ENCODE measurements around the gene SETDB1.

The SETDB1 gene

DNA sequence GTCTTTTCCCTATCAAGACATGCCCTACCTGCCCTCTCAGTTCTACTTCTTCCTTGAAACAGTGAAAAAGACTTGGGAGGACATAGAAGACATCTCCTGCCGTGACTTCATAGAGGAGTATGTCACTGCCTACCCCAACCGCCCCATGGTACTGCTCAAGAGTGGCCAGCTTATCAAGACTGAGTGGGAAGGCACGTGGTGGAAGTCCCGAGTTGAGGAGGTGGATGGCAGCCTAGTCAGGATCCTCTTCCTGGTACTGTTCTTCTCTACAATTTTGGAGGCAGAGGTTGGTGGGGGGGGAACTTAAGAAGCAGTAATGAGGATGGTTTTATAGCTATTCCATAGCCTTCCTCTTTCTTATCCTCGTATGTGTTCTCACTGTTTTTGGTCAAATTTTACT lies 18.7 kb downstream of the SETDB1 start:
- no peak for DNase-seq

DNA sequence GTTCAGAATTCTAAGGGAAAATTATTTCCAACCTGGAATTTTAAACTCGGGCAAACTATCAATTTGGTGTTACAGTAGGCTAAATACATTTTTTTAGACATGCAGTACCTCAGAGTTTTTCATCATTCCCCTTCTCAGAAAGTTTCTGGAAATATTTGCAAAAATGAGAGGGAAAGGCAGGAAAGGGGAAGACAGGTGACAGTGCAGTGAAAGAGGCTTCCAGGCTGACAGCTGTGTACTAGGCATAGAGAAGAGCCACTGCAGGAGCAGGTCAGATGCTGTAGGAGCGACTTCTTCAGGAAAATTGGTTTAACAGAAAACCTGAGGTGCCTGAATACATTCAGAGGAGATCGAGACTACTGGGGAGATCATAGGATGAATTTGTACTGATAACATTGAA lies 28.5 kb downstream of the SETDB1 start:
- DNase-seq: no peak

DNA sequence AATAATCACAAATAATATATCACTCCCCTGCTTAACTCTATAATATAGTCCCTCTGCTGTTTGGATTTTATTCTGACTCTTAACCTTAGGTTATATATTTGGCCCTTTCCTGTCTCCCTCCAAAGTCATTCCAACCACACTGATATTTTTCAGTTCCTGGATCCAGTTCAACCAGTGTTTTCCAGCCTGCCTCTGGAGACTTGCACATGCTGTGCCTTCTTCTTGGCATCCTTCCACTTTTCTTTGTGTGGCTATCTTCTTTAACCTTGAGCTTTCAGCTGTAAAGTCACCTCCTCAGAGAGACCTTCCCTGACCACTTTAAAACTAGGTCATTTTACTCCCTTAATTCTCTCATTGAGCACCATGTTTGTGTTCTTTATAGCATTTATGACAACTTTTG lies 29.1 kb downstream of the SETDB1 start:
- DNase-seq: no peak

DNA sequence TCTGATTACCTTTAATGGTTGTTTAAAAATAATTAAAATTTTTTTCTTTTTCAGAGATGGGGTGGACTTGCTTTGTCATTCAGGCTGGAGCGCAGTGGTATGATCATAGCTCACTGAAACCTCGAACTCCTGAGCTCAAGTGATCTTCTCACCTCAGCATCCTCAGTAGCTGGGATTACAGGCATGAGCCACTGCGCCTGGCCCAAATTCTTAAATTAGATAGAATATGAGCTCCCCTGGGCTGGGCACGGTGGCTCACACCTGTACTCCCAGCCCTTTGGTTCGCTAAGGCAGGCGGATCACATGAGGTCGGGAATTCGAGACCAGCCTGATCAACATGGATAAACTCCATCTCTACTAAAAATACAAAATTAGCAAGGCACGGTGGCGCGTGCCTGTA lies 31.5 kb downstream of the SETDB1 start:
- no peak for DNase-seq

DNA sequence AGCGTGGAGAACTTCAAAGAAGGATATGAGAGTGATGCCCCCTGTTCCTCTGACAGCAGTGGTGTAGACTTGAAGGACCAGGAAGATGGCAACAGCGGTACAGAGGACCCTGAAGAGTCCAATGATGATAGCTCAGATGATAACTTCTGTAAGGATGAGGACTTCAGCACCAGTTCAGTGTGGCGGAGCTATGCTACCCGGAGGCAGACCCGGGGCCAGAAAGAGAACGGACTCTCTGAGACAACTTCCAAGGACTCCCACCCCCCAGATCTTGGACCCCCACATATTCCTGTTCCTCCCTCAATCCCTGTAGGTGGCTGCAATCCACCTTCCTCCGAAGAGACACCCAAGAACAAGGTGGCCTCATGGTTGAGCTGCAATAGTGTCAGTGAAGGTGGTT lies 34.5 kb downstream of the SETDB1 start:
- no peak for DNase-seq

DNA sequence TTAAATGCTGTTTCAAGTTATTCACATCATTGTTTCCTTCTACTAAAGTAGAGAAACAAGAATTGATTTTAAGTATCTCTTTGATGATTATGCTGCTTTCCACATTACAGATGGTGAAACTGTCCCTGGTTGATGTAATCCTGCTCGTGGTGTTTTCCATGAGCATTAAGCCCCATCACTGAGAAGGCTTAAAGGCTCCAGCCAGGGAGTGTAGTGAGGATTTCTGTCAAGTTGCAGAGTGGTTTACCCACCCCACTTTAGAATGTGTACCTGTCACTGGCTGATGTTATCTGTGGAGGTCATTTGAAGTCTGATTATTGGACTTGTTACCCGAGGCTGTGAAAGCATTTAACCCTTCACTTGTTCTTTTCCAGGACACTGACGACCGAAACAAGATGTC lies 35.6 kb downstream of the SETDB1 start:
- no peak for DNase-seq

DNA sequence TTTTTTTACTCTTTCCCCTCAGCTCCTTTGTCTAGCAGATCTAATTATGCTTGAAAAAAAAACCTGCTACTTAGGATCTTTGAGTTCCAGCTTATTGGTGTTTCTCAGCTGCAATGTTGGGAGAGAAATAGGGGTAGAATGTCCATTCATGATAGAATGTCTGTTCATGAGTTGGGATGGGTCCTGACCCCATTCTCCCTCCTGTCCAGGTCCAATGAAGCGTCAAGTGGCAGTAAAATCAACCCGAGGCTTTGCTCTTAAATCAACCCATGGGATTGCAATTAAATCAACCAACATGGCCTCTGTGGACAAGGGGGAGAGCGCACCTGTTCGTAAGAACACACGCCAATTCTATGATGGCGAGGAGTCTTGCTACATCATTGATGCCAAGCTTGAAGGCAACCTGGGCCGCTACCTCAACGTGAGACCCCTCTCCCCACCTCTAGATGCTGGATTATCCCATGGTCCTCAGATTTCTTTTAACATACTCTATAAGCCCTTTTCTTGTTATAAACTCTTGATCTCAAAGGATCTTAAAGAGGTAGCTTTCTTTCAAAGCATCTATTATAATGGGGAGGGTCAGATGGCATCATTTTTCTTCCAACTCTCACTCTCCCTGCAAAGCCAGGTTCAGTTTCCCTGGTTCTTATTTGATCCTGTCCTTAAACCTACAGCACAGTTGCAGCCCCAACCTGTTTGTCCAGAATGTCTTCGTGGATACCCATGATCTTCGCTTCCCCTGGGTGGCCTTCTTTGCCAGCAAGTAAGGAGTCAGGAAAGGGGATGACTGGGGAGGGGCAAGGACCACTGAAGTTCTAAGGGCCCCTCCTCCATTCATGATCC lies 37.4 kb downstream of the SETDB1 start:
- DNase-seq: no peak

DNA sequence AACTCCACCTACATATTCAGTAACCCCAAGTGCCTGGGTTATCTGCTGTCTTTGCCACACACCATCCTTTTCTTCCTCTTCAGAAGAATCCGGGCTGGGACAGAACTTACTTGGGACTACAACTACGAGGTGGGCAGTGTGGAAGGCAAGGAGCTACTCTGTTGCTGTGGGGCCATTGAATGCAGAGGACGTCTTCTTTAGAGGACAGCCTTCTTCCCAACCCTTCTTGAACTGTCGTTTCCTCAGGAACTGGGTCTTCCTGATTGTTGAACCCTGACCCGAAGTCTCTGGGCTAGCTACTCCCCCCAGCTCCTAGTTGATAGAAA lies 38.0 kb downstream of the SETDB1 start:
- DNase-seq: no peak

DNA sequence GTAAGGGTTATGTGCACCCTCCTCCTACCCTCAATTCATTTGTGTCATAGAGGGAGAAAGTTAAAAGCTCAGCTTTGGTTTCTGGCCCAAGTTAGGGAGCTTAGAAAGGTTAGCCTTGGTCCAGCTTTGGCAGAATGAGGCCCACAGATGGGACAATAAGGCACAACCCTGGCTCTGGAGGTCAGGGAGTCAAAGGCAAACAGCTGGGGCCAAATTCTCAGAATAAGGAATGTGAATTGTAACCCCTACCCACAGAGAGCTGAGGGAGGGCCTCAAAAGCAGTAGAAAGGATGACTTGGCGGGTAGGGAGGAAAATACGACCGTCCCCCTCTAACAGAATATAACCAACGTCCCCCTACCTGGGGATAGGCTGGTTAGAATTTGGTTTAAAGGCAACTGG lies 39.4 kb downstream of the SETDB1 start:
- no peak for DNase-seq

DNA sequence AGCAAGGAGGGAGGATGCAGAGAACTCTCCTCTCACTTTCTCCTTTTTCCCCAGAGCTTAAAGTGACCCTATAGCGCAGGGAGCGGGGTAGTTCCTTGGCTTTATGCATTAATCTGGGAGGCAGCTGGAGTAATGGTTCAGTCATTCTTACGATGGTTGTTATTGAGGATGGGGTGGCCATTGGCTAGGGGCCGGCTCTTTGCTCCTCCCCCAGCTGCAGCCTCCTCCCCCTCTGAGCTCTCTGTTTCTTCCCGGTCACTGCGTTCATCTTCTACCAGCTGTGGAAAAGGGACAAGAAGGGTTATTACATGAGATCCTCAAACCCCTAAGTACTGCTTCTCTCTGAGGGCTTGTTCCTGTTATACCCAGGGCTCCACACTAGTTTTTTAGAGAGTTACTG lies 39.8 kb downstream of the SETDB1 start:
- no peak for DNase-seq

DNA sequence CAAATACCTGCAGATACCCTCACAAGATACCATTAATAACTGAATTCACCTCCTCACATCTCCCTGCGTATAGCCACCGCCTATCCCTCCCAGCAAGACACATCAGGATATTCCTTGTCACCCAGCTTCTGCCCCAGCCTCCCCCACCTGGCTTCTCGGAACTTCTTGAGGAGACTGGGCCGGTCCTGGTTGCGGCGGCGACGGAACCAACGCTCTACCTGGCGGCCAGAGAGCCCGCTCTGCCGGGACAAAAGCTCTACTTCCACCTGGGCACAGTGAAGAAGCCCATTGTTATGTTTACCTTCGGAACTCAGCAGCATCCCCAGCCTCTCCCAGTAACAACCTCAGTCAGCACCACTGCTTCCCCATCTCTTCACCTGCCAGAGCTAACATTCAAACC lies 41.8 kb downstream of the SETDB1 start:
- DNase-seq: no peak

DNA sequence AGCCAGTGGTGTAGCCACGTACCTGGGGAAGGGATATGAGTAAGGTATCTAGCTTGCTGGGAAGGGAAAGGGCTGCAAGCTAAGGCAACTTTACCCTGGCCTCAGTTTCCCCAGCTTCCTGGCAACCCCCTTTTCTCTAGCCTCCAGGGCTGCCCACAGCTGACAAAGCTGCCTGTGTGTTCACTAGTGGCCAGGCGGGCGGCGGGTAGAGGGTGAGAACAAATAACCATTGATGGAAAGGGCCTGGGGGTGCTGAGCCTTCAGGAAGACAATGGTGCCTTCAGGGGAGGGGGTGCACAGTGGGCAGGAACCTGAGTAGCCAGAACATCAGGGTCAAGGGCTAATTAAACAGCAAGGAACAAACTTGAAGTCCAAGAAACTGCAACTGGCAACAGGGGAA lies 42.3 kb downstream of the SETDB1 start:
- DNase-seq: no peak

DNA sequence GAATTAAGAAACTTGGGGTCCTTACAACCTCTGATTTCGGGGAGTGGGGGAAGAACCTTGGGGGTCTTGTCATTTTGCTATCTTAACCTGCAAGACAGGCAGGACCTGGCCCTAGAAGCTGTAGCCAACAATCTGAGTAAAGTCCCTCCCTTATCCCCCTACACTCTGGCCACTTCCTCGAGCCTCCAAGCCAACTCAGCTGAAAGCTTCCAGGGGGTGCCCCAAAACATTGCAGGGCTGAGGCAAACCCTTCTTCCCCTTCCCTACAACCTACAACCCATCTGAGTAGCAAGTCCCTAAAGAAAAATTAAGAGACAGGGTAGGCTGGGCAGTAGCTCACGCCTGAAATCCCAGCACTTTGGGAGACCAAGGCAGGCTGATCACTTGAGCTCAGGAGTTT lies 43.5 kb downstream of the SETDB1 start:
- DNase-seq: no peak

DNA sequence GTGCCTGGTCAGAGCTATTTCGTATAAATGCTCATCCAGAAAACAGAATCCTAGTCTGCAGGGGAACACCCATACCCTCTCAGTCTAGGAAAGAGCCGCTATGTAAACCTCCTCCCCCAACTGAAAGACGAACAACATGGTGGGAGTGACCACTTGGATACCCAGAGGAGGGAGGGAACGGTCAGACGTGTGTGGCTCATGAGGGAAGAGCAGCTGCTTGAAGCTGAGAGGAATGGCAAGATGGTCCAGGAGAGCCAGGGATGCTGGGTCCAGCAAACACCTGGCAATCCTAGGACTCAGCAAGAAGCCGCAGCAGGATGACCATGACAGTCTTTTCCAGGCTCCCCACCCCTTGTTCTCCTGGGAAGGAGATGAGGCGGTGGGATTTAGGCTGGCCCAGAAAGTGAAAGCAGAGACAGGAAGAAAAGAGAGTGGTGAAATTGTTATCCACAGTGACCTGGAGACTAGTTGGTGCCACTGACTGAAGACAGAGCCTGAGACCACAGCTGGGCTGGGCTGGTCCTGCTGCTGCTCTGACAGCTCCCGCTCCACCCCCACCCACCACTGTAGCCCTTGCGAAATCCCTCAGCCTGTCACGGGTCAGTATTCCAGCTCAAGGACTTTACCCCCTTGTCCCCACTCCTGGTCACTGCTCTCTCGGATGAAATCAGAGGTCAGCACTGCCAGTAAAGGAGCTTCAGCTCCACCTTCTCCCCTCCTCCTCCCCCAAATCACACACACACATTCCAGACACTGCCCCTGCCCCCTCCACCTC lies 44.8 kb downstream of the SETDB1 start:
- DNase-seq: no peak

DNA sequence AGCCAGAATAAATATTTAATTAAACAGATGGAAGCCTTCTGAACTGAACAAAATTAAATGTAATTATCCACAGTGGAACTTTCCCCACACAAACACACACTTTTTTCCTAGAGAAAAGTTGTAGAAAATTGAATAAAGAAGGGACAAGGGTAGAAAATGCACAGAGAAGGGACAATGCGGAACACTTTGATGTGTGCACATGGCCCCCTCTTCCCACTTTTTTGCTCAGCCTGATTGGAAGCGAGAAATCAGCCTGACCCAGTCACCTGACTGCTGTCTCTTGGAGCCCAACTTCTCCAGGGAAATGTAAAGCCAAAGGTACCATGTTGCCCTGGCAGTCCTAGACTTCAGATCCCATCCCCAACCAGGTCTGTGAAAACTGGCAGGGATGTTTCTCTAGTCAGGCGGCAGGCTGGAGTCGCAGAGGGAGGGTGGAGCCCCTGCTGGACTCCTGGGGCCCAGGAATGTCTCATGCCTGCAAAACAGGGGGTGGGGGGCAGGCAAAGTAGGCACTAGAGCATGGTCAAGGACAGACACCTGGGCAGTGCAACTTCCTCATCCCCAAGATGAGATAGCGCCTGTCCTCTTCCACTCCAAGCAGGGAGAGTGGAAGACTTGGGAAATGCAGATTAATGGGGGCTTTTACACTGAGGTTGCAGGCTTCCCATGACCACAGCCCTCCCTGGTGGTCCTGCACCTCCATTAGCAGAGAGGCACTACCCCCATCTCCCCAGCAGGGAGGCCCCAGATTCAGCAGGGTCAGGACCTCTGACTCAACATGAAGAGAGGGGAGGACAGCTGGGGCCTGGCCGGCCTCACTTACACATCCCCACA lies 45.6 kb downstream of the SETDB1 start:
- no peak for DNase-seq

DNA sequence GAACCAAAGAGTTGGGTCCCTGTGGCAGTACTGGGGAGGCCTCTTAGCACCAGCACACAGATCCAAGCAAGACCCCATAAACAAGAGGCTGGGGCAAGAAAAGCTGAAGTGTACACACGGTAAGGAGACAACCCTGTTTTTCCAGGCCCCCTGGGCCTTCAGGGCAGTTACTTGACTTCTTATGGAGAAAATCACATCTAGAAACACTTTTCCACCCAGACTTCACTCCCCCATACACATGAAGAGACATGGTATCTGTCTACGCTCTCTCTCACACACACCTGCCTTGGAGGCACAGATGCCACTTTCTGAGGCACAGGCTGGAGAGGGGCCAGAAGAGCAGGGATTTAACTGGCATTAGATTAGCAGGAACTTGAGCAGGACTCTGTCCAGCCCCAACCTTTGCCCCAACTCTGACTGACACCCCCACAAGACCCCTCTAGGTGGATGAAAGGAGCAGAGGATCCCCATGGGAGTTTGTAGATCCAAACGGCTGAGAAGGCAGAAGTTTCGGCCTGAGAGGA lies 46.3 kb downstream of the SETDB1 start:
- DNase-seq: no peak

DNA sequence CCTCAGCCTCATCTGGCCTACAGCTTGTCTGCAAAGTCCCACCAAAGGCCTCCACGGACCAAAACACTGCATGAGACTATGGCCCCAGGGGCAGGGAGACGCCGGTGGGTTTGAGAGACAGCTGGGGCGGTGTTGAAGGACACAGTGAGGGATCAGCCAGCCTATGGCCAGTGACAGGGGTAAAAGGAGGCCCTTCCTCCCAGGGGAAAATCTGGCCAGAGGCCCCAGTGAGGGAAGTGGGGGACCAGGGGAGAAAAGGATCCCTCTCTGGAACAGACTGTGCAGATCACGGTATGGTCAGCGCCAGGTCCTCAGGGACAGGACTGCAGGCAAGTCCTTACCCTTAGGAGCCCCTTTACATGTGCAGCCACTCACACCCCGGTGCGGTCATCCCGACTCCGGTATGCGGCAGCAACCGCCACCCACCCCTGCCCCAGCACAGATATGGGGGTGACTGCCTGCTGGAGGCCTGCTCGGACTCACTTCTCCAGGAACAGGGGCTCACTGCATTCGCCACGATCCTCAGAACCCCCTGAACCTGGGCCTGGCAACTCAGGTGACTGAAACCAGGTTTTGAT lies 47.2 kb downstream of the SETDB1 start:
- no peak for DNase-seq

DNA sequence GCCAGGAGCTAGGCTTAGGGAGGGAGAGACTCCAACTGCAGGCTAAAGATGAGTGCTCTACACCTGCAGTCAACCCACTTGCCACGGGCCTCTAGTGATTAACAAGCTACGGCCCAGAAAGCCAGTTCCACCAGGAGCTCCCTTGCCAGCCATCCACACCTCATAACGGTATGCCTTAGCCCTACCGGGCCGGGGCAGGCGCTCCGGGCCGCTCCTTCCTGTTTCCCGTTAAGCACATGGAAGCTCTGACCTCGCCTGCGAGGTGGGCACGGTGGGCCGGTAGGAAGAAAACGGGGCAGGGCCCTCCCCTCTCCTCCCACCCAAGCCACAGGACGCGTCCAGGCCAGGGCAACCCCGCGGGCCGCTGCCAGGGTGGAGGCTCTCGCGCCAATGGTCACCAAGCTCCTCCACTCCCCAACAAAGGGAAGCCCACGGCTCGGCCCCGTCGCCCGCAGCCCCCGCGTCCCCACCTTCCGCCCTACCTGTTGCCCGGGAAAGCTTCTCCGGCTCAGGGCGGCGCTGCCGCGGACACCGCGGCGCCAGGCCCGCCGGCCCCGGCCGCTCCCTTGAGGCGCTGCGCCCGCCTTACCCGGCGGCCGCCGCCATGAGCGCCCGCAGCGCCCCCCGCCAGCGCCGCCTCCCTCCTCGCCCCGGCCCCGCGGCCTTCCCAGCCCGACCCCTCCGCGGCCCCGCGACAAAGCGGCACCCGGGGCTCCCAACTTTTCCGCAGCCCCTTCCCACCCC lies 47.8 kb downstream of the SETDB1 start:
- peak; percentile 18 for DNase-seq

DNA sequence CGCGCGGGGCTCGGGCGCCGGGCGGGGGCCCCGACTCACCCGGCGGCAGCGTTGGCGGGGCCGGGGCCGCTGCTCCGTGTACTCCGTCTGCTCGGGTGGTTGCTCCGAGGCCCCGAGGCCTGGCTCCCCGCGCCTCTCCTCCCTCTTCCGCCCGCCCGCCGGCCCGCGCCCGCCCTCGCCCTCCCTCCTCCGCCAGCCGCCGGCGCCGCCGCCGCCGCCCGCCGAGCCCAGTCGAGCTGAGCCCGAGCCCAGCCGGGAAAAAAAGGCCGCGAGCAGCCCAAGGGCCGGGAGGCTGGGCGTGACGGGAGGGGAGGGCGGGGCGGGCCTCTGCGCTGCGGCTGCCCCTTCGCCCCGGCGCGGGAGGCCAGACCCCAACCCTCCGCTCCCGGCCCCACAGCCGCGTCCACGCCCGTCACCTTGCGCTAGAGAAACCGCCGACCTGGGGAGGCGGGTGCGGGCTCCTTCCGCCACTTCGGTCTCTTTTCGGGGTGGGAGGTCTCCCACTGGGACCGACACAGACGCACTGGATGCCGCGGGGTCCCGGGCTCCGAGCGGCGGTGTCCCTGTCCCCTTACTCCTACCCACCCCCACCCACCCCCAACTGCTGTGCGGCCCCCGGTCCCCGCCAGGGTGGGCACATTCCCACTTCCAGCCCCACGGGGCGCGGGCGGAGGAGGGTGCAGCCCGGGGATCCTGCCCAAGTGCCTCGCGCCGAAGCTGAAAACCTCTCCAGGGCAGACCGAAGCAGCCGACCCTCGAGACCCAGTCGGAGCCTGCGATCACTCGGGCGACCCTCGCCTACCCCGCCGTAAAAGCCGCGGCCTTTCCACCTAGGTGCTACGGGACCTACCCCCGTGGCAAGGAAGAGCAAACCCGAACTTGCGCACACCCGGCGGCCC lies 48.7 kb downstream of the SETDB1 start, which contains the start of gene CERS2:
TSS of gene CERS2 (minus strand) at position 256 of the 899 bp plus-strand sequence. CDS start 5,745 bp downstream, outside the sequence.
- DNase-seq: peak; percentile 38

DNA sequence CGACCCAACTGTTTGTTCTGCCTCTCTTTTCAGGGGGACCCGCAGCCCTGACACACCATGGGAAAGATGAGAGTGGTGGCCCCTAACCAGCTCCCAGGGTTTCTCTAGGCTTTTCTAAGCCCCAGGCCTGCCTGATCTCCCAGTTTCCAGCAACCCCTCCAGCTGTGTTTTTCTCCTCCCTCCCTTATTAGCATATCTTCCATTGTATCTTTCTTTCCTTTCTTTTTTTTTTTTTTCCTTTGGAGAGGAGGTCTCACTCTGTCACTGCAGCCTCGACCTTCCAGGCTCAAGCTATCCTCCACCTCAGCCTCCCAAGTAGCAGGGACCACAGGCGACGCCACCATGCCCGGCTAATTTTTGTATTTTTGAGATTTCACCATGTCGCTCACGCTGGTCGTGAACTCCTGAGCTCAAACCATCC lies 50.2 kb downstream of the SETDB1 start:
- DNase-seq: no peak
